ENCODE data around the gene PSEN2.

- TF ChIP-seq POLR2A (IDR thresholded peaks at IDR 0.05), result no peak
- TF ChIP-seq CTCF (IDR thresholded peaks at IDR 0.05), result no peak
These were observed 22.1 kb downstream of the PSEN2 start for GRCh38 chr1:226892524-226892875.
